HG03378 (cell line): Measurements from ENCODE around the gene OCA2.
"Not testable (repeated sequence)": the region's sequence is repeated elsewhere in the genome, so short reads cannot be mapped to it uniquely, and the experiment has no call there.

Experiments
- ATAC-seq: cut with Tn5 transposase; IDR thresholded peaks from one replicate; pipeline ENCODE4 v1.9.1; 2021; ENCODE audit warnings: mild to moderate bottlenecking, moderate library complexity; ENCODE audit not compliant: unreplicated experiment

The OCA2 gene

GRCh38 chr15:27958911-27959578 lies 140.1 kb downstream of the OCA2 start:
- no peak for ATAC-seq

- no peak for ATAC-seq
Measured at GRCh38 chr15:27956285-27956684, 142.8 kb downstream of the OCA2 start.

DNA sequence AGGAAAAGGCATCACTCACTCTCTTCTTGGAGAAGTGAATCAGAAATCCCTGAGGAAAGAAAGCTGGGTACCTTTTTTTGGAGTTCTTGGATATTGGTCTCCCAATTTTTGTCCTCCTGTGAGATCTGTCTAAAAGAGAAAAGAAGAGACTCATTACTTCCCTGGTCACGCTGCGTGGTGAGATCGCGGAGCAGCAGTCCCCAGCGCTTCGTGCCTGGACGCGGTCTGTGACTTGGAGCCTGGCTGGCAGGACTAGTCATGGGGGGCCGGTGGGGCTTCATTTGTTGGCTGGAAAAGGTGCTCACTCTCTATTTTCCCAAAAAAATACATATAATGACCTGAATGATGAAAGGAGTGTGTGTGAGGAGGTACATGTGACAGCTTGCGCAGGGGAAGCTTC lies 144.0 kb downstream of the OCA2 start:
- no peak for ATAC-seq

DNA sequence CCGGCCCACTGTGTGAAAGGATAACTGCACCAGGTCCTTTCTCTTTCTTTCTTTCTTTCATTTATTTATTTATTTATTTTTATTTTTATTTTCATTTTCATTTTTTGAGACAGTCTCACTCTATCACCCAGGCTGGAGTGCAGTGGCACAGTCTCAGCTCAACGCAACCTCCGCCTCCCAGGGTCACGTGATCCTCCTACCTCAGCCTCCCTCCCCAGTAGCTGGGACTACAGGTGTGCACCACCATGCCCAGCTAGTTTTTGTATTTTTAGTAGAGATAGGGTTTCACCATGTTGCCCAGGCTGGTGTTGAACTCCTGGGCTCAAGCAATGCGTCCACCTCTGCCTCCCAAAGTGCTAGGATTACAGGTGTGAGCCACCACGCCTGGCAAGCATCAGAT lies 146.5 kb downstream of the OCA2 start:
- not testable (repeated sequence) for ATAC-seq

DNA sequence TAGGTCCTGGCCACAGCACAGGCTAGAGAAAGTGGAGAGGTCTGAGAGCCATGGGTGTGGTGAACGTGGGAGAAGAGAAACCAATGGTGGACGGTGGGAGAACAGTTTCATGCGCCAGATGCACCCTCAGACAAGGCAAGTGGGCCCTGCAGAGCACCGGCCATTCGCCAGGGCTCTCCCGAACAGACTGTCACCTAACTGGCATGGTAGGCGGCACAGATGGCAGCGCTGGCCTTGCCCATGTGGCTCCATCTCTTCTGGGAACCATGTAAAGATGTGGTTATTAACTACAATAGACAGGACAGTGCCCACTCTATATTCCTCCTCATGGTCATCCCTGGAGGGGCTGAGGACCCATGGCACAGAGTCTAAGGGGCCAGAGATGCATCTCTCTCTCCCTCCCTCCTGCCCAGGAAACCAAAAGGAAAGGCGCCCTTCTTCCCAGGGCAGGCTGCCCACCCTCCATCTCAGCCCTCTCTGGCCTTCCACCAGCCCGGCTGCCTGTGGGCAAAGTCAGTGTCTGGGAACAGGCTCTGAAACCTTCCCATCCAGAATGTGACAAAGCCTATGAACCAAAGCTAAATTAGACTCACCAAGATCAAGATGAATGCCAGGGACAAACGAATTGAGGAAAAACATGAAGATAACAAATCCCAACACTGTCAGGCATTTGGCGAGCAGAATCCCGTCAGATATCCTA lies 147.8 kb downstream of the OCA2 start:
- ATAC-seq: no peak

DNA sequence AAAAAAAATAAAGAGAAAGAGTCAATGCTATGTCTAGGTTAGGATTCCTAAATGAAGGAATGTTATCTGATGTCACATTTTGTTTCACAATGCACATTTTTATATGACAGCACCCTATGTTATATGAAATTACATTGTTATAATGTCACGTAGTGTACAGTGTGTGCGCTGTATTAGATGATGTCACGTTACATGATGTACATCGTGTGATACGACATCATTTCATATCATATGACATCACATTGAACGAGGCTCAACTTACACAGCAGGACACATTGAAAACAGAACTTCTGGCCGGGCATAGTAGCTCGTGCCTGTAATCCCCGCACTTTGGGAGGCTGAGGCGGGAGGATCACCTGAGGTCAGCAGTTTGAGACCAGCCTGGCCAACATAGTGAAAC lies 150.0 kb downstream of the OCA2 start:
- ATAC-seq: no peak

GRCh38 chr15:27939246-27939645 lies 159.9 kb downstream of the OCA2 start:
- ATAC-seq: no peak

DNA sequence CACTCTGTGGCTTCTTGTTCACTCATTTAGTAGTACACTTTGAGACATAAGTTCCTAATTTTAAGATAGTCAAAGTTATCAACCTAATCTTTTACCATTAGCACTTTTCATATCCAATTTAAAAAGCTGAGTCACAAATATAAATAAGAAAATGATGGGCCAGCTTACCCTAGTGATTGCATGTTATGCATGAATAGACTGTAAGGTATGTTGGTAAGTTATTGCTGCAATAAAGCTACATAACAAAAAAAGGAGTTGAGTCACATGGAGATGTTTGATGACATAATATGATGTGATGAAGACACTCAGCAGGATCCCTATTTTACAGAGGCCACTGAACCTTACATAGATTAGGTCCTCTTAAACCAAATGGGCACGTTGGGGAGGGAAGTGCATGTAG lies 161.3 kb downstream of the OCA2 start:
- no peak for ATAC-seq

- ATAC-seq: no peak
Measured at GRCh38 chr15:27936164-27936563, 163.0 kb downstream of the OCA2 start.

- no peak for ATAC-seq
Measured at GRCh38 chr15:27935328-27935727, 163.8 kb downstream of the OCA2 start.

GRCh38 chr15:27934782-27935181 lies 164.3 kb downstream of the OCA2 start:
- ATAC-seq: no peak

GRCh38 chr15:27933562-27933961 lies 165.6 kb downstream of the OCA2 start:
- ATAC-seq: no peak

DNA sequence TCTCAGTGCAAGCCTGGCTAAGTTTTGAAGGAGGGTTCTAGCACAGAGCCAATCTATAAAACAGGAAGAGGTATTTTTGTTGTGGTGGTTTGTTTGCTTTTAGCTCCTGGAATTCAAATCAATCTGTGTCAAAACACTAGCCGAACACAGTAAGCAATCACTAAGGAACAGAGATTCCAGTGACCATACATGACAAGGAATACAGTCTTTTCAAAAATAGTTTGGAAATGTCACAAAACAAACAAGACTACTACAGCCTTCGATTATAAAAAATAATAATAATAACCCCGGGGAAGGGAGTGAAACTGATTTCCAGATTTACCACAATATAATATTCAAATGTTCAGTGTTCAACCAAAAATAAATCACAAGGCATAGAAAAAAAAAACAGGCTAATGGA lies 166.5 kb downstream of the OCA2 start:
- ATAC-seq: no peak

GRCh38 chr15:27928386-27928785 lies 170.7 kb downstream of the OCA2 start:
- ATAC-seq: no peak

DNA sequence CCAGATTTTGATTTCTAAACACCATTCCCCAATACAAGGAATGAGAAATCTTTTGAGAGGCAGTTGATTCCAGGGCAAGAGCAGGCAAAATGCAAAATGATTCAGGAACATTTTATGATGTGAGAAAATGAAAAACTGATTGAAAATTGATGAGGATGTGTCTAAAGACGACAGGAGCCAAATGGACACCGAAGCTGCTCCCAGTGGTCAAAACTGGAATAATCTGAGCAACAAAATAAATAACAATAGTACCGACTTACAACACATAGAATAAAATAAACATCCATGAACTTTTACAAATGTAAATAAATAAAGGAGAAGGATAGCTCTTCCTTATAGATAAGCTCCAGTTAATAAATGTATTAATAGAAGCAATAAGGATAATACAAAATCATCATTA lies 186.8 kb downstream of the OCA2 start:
- ATAC-seq: no peak

DNA sequence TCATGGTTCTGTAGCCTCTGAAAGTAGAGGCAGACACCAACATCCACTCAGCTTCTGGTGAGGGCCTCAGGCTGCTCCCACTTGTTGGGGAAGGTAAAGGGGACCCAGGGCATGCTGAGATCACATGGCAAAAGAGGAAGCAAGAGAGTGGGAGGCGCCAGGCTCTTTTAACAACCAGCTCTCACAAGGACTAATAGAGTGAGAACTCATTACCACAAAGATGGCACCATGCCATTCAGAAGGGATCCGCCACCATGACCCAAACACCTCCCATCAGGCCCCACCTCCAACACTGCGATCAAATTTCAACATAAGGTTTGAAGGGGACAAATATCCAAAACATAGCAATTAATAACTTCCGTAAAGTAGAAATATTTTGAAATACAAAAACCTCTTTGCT lies 192.3 kb downstream of the OCA2 start:
- no peak for ATAC-seq

GRCh38 chr15:27903405-27903804 lies 195.7 kb downstream of the OCA2 start:
- no peak for ATAC-seq

DNA sequence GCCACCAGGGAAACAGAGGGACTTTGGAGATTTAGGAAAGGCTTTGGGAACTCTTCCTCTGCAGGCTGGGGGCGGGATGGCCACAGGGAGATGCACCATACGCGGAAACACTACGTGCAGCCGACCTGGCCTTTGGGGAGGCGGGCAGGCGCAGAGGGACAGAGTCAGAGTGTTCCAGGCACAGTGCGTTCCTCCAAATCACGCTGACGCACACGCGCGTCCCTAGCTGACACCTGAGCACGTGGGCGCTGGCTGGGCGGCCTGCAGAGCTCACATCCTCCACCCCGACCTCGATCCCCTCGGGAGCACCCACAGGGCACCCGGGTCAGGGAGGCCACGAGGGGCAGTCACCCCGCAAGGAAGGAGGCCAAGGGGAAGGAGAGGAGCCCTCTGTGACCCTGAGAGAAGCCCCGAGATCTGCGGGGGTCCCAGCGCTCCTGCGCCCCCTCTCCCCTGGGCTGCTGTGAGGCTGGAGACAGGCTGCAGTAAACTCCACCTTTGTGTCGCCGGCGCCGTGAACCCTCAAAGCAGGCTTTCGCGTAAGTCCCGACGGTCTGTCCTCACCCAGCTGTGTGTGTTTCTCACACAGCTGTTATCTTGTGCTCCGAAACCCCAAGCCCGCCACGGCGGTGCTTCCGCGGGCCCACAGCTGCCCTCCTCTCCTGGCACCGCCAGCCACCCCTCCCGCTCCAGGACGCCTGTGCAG lies 196.3 kb downstream of the OCA2 start:
- ATAC-seq: no peak

GRCh38 chr15:27899583-27900285 lies 199.4 kb downstream of the OCA2 start:
- ATAC-seq: no peak

- ATAC-seq: no peak
Measured at GRCh38 chr15:27897481-27897880, 201.6 kb downstream of the OCA2 start.

DNA sequence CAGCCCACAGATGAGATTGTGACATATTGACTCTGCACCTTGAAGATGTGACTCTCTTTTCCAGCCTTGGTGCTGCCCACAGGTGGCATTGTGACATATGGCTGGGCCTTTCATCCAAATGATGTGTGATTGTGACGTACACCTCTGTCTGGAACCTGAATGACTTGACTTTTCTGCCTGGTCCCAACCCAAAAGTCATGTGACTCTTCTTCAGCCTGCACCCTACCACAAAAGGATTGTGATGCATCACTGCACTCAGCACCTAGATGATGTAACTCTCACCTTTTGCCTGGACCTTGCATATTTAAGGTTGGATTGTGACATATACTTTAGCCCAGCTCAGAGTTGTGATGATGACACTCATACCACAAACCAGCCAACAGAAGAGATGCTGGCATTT lies 204.5 kb downstream of the OCA2 start:
- ATAC-seq: no peak

DNA sequence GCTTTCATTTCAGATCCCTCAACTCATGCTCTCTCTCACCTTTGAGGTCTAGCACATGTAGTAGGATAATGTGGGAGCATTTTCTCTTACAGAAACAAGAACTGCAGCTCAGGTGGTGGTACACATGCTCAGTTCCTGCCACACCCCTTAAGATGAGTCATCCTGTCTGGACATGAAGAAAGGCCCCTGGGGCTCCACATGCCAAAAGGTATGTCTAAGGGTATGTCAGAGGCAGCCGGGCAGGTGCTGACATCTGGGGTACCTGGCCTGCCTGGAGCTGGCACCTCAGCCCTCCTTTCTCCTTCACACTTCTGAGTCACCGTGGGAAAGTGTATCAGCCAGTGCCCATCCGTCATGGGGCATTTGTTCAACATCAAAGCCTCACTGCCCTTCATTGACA lies 209.9 kb downstream of the OCA2 start:
- no peak for ATAC-seq
